Activated CD4-positive, alpha-beta T cell treated with anti-CD3 and anti-CD28 coated beads, Interleukin-10, Interleukin-2, amounts not matched to agents 100 ng/mL and 50 ng/mL, durations not matched to agents 16 hours and 8 hours (primary cell): Measurements from ENCODE around the gene LLGL2.

ENCODE experiments used
- DNase-seq: peaks from one replicate; pipeline ENCODE4 v3.0.0-alpha.2; 2020

LLGL2 gene

GRCh38 chr17:75523647-75524046 lies 1.9 kb upstream of the LLGL2 start:
- DNase-seq = no peak

- DNase-seq = no peak
Measured at GRCh38 chr17:75524269-75524969, 1.1 kb upstream of the LLGL2 start.

DNA sequence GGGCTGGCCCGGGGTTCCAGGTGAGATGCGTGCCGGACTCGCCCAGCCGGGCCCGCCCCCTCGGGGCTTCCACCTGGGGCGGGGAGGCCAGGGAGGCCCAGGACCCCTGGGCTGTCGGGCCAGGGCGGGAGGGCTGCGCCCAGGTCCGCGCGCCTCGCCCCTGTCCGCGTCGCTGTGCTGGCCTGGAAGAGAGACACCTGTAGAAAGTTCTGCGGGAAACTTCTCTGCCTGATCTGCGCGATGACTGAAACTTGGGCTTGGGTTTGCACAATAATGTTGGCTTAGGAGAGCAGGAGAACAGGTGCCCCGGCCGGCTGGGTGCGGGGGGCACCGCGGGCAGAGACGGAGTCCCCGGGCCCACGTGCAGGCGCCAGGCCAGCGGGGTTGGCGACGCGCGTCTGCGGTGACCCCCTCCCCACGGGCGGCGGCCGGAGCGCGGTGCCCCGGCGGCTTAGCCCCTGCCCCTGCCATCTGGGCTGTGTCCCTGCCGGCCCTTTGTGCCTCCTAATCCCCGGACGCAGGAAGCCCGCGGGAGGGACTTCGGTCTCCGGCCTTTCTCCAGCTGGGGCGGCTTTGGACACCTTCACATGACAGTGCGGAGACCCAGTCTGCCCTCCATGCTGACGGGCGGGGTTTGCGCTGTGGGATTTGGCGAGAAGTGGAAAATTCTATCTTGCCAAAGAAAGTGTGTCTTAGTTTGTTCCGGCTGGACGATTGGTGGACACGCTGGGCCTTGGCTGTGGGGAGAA lies 483 bp downstream of the LLGL2 start:
- DNase-seq = no peak

- DNase-seq = no peak
Measured at GRCh38 chr17:75526555-75527270, 1.2 kb downstream of the LLGL2 start.

GRCh38 chr17:75530837-75531720 lies 5.6 kb downstream of the LLGL2 start:
- DNase-seq = no peak

GRCh38 chr17:75531721-75532072 lies 6.2 kb downstream of the LLGL2 start:
- no peak for DNase-seq

GRCh38 chr17:75535119-75535537 lies 9.6 kb downstream of the LLGL2 start:
- DNase-seq = peak; percentile 88

- DNase-seq = no peak
Measured at GRCh38 chr17:75535871-75536270, 10.4 kb downstream of the LLGL2 start.

- DNase-seq = no peak
Measured at GRCh38 chr17:75536366-75536765, 10.9 kb downstream of the LLGL2 start.

- DNase-seq = no peak
Measured at GRCh38 chr17:75539967-75540729, 14.7 kb downstream of the LLGL2 start.

GRCh38 chr17:75540923-75541503 lies 15.5 kb downstream of the LLGL2 start:
- no peak for DNase-seq

DNA sequence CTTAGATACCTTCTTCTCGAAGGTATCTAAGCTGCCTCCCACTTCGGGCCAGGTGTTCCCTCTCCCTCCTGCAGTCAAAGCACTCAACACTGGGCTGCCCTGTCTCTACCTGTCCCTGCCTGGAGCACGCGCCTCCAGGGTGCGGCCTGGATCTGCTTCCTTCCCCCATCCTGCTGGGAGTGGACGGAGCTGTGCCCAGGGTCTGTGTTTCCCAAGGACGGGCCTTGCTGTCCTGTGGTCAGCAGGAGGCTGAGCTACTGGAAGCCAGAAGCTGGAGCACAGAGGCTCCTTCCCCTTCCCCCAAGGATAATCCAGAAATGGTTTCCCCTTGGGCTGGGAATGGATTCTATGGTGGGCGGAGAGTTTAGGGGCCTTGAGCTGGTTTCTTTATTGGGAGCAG lies 16.7 kb downstream of the LLGL2 start:
- no peak for DNase-seq

DNA sequence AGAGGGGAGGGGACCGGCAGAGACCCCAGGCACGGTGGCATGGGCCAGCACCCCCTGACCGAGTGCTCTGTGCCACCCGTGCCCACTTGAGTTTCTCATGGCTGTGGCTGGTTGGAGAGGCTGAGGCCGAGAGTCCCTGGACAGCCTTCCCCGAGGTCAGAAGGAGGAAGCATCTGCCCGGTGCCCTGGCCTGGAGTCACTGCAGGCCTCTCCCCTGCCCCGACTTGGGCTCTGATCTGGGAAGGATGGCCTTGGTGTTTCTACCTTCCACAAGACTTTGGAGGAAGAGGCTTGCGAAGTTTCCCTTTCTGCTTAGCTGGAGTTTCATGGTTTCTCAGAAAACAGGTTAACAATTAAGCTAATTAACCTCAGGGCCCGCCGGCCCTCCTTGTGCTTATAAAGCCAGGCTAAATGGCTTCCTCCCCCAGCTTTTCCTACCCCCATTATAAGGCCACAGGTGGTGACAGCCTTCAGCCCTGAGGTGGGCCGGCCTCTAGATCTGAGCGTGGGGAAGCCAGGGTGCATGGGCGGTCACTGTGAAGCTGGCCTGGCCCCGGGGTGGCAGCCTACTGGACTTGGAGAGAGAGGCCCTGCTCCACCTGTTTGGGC lies 17.3 kb downstream of the LLGL2 start:
- no peak for DNase-seq

DNA sequence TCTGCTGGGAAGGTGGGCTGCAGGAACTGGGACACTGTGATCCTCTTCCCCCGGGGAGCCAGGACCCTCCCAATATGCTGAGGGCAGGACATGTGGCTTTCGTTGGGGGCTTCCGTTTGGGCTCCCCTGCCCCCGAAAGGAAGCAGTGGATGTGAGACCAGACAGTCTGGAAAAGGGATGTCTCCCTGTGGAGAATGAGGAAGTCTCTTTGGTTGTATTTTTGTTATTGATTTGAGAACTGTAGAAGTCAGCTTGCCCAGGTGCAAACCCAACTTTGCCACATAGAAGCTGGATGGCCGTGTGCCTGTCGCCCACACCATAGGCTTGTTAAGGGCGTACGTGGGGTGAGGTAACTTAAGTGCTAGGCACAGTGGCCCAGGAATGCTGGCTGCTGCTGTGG lies 18.8 kb downstream of the LLGL2 start:
- DNase-seq = no peak

DNA sequence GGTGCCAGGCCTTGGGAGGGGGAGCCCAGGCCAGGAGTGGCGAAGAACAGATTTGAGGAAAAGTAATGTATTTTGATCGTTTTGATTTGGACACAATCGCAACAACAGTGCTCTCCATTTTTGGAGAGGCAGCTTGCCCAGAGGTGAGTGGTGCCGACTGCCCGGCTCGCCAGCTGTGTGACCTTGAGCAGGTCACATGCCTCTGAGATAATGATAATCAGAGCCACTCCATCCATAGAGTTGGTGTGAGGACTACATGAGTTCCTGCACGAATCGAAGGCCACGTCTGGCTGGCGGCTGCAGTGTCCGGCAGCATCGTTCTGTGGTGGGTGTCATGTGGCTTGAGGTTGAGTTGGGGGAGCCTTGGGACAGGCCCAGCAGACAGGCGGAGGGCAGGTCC lies 20.7 kb downstream of the LLGL2 start:
- no peak for DNase-seq

DNA sequence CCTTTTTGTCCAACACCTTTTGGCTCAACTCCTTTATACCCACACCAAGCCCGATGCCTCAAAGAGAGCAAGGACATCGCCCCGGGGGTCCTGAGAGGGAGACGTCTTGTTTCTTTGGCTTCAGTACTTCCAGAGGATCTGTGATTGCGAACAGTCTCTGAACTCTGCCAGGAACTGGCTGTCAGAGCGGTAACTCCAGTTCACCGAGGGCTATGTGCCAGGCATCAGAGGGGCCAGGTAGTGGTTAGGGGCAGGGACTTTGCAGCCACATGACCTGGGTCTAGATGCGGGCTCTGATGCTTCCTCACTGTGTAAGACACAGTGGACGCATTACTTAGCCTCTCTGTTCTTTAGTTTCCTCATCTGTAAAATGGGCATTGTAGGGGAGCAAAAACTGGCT lies 21.6 kb downstream of the LLGL2 start:
- no peak for DNase-seq

DNA sequence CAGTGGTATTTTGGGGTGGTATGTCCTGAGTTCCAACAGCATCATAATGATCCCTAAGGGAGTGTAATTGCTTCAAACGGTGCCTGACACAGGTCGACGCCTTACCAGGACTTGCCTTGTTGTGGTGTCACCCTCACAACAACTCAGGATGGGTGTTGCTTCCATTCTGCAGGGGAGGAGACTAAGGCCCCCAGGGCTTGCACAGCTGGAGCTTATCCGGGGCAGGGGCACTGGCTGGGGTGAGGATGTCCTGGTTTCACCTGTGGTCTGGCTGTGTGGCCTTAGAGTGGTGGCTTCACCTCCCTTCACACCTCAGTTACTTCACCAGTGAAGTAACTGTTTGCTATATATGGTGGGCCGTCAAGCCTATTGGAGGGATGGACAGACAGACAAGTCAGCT lies 23.3 kb downstream of the LLGL2 start:
- DNase-seq = no peak

DNA sequence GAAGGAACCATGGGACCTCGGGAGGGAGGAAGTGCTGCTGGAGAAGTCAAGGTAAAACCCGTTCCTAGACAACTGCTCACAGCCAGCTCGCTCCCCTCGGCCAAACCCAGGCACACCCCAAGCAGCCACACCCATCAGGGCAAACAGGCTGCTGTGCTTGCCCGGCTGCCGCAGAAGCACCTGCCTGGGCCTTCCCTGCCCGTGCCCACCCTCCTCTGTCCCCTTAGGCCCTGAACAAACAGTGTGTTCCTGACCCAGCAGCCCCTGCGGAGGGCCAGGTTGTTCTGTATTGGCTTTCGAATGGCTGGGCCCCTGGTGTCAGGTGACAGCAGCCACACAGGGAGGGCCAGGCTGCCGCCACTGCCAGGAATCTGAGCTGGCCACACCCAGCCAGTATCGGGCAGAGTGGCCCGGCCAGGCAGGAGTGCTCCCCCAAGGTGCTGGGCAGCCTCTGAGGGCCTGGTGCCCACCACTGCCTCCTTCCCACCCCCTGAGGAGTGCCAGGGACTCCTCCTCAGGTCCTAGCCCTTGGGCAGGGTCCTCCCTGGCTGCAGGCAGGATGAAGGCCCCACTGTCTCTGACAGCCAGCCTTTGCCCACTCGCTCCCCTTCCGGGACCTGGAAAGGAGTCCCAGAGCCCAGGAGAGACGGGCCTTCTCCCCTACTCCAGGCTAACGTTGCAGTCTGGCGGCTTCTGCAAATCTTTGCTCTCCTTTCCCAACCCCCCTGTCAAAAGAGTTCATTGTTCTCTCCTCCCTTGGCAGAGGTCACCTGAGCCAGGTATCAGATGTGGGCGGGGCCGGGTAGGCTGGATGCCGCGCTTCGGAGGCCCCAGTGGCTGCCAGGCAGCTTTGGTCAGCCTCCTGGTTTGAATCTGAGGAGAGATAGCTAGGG lies 24.0 kb downstream of the LLGL2 start:
- no peak for DNase-seq

- no peak for DNase-seq
Measured at GRCh38 chr17:75550139-75550465, 24.6 kb downstream of the LLGL2 start.

DNA sequence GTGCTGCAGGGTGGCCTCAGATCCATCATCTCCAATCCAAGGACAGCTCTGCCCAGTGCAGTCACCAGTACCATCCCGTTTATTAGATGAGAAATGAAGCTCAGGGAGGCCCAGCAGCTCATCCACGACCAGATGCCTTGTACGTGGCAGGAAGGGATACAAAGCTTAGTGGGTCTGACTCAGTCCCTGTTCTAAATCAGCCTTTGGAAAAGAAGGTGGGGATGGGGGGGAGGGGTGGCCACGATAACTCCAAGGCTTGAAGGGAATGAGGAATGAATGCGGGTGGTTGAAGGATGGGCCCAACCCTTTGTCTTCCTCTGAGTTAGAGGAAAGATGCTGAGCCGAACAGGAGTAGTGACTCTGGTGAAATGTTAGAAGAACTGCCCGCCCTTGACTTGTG lies 25.8 kb downstream of the LLGL2 start:
- DNase-seq = no peak
